HG03175 (cell line): ENCODE measurements around the gene GDPD4.

ENCODE experiments used
- ATAC-seq: cut with Tn5 transposase; IDR thresholded peaks from one replicate; pipeline ENCODE4 v1.9.1; 2021; ENCODE audit warnings: mild to moderate bottlenecking, moderate library complexity; ENCODE audit not compliant: unreplicated experiment

Gene GDPD4

DNA sequence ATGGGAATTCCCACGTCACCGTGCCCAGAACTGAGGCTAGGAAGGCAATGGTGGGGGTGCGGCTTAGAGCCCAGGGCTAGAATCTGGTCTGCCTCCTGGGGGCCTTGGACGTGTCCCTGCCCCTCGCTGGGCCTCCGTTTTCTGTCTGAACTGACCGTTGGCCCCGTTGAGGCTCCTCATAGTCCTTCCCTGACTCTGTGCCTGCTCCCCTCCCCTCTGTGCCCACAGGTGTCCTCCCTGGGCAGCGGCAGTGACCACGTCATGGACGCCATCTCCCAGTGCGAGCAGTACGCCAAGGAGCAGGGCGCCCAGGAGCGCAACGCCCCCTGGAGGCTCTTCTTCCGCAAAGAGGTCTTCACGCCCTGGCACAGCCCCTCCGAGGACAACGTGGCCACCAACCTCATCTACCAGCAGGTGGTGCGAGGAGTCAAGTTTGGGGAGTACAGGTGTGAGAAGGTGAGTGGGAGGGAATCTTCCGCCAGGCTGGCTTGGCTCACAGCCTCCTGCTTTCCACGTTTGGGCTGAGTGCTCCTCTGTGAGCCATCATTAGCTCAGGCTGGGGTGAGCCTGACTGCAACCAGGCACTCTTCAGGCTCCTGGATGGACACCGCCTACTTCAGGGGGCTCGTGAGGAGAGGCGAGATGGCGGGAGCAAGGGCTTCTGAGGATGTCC is 109.5 kb downstream of the GDPD4 start:
- no peak for ATAC-seq

DNA sequence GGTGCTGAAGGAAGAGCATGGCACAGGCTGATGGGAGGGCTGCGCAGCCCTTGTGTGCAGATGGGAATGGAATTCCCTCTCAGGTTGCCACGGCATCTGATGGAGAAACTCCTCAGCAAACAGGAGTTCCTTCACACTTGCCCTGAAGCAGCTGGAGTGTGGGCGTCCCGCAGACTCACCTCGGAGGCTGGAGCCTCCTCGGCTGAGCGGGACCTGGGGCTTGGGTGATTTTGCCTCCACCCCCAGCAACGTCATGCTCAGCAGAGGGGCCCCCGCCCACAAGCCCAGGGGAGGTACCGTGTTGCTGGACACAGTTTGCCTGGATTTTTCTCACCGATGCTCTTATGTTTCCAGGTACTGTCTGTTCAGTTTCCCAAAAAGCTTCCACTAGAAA is 110.1 kb downstream of the GDPD4 start:
- no peak for ATAC-seq

DNA sequence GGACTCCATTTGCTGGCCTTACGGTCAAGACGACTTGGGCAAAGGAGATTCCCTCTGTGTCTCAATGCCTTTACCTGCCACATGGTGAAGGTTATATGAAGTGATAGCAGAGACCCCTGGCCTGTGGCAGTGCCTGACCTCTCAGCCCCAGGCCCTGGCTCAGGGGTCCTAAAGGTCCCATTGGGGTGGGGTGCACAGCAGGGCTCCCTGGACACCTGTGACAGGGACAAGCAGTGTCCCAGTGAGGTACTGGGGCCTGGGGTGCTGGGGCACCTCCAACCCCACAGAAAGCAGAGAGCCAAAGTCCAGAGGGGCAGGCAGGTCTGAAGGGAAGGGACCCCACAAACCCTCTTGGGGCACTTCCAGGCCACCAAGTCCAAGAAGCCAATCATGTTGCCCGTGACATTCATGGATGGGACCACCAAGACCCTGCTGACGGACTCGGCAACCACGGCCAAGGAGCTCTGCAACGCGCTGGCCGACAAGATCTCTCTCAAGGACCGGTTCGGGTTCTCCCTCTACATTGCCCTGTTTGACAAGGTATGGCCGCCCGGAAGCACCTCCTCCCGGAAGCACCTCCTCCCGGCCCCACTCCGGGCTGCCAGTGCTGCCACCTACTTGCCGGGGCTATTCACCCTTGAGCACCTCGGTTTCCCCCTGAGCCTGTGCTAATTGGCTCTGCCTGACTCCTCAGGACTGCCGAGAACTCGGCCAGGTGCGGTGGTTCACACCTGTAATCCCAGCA is 111.0 kb downstream of the GDPD4 start:
- ATAC-seq = no peak

DNA sequence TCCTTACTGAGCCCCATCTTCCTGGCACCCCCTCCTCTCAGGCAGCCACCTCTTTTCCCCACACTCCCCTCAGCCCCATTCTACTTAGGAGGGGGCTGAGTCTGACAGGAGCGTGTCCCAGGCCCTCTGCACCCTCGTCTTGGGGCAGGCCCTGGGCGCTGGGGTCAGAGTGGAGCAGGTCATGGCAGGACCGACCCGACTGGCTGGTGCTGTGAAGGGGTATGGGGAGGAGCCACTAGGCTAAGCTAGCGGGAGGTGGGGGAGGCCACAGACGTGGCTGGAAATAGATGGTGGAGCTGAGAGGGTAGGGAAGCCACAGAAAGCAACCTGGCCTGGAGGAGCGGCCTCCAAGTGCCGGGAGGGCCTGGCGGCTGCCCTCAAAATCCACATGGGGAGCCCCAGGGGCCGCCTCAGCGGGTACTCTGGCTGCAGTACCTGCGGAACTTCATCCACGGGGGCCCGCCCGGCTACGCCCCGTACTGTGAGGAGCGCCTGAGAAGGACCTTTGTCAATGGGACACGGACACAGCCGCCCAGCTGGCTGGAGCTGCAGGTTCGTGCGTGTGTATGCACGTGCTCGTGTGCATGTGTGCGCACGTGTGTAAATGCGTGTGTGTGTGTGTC is 111.8 kb downstream of the GDPD4 start:
- ATAC-seq = no peak

DNA sequence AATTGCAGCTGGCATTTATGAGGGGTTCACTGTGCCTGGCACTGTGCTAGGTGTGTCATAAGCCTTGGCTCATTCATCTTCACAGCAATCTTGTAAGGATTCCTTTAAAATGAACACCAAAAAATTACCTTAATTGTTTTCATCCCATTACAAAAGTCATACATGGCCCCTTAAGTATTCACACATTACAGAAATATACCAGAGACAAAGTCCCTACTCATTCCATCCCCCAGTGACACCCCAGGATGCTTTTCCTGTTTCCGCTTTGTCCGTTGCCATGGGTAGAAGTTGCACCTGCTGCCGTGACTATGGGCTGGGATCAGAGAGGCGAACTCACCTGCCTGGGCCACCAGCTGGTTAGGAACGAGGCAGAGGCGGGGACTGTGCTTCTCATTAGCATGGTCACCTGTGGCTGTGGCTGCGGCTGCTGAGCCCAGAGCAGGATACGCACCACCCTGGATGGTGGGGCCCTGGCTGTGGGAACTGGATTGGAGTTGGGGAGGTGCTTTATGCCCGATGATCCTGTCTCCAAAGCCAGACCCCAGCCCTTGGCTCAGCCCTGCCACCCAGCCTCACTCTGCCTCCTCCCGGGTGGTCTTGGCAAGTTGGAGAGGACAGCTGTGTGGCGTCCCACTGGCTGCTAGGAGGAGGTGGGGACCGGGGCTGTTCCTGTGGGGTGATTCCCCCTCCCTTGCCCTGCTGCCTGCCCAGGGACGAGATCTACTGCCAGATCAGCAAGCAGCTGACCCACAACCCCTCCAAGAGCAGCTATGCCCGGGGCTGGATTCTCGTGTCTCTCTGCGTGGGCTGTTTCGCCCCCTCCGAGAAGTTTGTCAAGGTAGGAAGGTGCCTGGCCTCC is 112.6 kb downstream of the GDPD4 start:
- ATAC-seq = no peak

DNA sequence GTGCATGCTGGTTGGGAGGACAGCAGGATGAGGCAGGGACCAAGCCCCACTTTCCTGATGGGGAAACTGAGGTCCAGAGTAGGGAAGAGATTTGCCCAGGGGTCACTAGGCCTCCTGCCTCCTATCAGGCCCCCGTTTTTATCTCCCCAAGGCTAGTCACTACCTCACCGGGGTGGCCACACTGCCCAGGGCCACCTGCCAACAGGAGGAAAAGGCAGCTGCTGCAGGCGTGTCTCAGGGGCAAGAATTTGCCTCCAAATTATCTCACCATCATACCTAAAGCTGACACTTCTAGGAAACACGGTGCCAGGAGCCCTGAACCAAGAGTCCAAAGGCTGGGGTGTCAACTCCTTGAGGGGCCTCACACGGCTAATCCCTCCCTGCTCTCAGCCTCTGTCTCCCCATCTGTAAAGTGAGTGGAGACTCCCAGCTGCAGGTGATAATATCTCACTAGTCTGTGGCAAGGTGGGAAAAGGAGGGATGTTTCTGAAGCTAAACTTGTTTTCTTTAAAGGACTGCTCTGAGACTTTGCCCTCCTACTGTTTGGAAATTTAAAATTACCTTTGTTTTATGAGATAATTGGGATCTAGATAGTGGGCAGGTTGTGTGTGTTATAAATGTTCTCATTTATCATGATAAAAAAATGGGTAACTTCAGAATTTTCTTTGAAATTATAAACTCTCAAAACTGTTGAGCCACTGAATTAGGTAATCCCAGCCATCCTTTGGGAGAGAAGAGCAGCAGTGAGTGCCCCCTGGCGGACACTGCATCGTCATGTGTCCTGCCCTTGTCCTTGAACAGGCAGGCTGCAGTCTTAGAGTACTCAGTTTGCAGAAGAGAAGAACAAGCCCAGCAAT is 113.5 kb downstream of the GDPD4 start:
- ATAC-seq = no peak

DNA sequence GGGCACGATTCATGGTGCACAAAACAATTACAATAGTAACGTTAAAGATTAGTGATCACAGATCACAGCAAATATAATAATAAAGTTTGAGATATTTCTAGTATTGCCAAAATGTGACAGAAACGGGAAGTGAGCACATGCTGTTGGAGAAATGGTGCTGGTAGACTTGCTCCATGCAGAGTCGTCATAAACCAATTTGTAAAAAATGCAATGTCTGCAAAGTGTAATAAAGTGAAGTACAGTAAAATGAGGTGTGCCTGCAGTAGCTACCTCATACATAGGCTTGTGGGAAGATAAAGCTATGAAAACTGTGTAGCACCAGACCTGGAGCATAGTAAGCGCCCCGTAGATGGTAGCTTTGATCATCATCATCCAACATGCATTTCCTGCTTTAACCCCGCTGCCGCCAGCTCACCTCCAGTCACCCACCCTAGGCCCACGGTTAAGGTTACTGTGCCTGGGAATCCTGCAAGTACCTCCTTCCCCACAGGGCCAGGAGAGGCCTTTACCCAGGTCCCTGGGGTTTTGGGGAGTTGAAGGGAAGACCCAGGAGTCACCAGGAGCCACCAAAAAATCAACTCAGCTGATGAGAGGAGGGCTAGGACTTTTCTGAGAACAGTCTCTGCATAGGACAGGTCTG is 114.3 kb downstream of the GDPD4 start:
- no peak for ATAC-seq

DNA sequence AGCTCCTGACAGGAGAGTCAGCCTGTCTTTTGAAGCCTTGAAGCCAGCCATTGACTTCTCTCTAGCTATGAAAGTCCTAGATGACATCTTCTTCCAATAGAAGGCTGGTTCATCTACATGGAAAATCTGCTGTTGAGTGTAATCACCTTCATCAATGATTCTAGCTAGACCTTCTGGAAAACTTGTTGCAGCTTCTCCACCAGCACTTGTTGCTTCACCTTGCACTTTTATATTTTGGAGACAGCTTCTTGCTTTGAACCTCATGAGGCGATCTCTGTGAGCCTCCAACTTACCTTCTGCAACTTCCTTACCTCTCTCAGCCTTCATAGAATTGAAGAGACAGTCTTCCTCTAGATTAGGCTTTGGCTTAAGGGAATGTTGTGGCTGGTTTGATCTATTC is 115.2 kb downstream of the GDPD4 start:
- ATAC-seq = no peak

DNA sequence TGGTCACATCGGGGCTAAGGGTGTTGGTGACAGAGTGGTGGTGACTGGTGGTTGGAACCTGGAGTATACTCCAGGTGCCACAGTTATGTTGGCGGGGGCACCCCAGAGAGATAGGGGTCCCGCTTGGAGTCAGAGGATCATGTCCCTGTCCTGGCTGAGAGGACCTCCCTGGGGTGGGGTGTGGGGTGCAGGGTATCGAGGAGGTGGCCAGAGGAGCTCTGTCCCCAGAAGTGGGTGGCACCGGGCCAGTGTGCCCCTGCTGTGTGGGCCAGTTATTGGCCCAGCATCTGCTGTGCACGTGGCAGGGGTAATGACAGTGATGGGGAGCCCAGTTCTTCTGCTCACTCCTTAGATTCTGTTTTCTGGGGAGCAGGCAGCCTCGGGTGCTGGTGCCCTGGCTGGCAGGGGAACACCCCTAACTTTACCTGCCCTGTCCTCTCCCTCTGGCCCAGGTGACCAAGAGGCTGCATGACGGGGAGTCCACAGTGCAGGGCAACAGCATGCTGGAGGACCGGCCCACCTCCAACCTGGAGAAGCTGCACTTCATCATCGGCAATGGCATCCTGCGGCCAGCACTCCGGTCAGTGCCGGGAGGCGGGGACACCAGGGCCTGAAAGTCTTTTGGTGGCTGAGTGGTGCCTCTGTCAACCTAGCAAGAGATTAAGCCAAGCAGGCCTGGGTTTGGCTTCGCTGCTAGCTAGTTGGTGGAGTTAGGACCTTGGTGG is 117.2 kb downstream of the GDPD4 start:
- no peak for ATAC-seq

DNA sequence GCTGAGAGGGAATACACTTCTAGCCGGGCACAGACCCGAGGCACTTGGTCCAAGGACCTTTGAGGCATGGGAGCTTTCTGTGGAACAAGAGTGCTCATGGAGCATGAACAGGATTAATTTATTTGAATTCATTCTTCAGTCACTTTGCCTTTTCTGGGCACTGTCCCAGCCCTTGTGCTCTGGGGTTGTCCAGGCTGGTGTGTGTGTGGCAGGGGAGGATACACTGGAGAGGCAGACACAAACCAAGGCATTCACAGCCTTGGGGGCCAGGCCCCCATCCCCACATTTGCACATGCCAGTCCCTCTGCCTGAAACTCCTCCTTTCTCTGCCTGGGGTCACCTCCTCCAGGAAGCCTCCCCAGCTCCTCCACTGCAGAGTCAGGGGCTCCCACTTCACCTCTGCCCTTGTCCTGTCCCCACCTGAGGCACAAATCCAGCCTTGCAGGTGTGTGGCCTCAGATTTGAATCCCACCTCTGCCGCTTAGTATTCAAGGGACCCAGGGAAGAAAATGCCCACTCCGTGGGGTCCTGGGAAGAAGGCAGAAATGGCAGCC is 118.0 kb downstream of the GDPD4 start:
- no peak for ATAC-seq

DNA sequence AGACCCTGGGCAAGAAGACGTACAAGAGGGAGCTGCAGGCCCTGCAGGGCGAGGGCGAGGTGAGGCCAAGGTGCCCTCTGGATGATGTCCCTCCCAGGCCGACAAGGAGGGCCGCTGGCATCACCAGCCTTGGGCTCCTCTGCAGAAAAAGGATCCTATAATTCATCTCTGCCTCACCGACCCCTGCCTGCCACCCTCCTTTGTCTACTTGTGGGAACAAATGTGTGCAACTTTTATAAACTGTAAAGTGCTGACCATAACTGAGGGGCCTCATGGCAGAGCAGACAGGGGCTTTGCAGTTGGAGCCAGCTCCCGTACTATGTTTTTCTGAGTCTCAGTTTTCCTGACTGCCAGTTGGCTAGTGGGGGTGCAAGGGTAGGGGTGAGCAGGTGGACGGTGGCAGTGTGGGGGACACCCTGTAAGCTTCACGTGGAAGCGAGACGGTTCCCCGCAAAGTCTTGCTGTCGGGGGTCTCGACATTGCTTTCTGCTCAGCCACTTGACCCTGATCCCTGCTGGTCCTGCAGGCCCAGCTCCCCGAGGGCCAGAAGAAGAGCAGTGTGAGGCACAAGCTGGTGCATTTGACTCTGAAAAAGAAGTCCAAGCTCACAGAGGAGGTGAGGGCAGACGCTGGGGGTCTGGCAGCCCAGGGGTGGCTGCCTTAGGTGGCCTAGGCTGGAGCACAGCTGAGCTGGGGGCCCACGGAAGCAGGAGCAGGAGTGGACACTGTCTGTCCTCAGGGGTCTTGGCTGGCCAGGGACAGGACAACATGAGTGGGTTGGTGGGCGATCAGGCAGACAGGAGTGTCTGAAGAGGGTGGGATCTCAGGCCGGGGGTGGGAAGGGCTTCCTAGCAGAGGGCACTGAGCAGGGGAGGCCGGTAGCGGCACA is 118.7 kb downstream of the GDPD4 start:
- no peak for ATAC-seq

DNA sequence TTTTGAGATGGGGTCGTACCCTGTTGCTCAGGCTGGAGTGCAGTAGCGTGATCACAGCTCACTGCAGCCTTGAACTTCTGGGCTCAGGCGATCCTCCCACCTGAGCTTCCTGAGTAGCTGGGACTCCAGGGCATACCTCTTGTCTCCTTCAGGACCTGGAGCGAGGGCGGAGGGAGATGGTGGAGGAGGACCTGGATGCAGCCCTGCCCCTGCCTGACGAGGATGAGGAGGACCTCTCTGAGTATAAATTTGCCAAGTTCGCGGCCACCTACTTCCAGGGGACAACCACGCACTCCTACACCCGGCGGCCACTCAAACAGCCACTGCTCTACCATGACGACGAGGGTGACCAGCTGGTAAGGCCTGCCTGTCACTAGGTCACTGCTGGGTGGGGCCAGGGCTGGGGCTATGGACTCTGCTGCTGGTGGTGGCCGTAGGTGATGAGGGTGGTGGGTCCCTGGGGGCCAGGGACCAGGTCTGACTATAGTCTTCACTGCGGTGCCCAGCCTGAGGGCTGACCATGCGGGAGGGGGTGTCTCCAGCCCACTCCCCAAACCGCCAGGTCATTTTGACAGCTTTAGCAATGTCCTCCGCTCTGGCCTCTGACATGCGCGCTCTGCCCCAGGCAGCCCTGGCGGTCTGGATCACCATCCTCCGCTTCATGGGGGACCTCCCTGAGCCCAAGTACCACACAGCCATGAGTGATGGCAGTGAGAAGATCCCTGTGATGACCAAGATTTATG is 119.5 kb downstream of the GDPD4 start:
- no peak for ATAC-seq

DNA sequence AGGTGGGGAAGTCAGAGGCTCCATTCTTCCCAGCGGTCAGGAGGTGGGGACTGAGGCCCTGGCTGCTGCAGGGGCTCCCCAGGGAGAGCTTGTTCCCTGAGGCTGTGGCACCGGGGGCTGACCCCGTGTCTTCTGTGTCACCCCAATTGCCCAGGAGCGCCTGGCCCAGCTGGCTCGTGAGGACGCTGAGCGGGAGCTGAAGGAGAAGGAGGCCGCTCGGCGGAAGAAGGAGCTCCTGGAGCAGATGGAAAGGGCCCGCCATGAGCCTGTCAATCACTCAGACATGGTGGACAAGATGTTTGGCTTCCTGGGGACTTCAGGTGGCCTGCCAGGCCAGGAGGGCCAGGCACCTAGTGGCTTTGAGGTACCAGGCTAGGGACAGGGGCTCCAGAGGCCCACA is 120.3 kb downstream of the GDPD4 start:
- no peak for ATAC-seq

DNA sequence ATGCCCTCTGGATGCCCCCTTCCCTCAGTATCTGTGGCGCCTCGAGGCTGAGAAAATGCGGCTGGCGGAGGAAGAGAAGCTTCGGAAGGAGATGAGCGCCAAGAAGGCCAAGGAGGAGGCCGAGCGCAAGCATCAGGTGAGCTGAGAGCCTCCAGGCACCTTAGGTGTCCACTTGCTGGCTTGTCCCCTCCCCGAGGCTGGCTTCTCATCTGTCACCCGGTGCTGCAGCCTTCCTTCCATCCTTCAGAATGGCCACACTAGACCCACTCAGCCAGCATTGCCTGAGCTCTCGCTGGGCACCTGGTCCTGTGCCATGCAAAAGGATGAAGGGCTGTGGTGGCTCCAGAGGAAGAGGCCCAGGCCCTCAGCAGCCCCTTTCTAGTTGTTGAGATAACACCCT is 121.1 kb downstream of the GDPD4 start:
- ATAC-seq = no peak

DNA sequence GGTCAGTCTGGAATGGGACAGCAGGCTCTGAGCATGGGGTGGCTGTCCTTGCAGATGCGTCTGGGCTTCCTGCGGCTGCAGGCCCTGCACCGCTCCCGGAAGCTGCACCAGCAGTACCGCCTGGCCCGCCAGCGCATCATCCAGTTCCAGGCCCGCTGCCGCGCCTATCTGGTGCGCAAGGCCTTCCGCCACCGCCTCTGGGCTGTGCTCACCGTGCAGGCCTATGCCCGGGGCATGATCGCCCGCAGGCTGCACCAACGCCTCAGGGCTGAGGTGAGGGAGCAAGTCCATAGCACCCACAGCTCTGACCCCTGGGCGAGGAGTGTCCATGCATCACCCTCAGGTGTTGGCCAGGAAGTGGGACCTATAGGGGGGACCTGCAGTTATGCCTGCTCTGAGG is 121.8 kb downstream of the GDPD4 start:
- no peak for ATAC-seq

DNA sequence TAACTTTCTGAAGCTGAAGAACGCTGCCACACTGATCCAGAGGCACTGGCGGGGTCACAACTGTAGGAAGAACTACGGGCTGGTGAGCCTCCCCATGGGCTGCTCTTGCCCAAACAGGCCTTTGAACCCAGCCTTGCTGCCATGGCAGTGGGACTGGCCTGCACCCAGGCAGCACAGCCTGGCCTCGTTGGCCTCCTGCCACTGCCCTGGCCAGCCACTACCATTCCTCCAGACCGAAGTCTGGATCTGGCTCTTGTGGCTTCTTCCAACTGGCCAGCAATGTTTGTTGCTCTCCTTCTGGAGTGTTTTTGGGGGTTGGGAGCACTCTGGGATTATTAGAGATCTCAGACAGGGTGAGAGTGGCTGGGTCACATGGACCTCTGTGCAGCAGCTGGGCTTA is 122.4 kb downstream of the GDPD4 start:
- ATAC-seq = no peak

DNA sequence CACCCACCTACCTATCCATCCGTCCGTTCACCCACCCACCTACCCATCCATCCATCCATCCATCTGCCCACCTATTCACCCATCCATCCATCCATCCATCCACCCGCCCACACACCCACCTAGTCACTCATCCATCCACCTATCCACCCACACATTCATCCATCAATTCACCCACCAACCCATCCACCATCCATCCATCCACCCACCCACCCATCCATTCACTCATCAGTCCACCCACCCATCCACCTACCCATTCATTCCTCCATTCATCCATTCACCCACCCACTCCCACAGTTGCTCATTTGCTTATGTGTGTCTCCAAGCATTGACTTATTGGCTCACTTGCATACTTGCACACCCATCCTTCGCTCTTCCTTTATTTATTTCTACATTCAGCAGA is 123.3 kb downstream of the GDPD4 start:
- ATAC-seq = no peak
